WTC11 (cell line): ENCODE results near the gene ATF1.

Experiments
- ESRRA ChIP-seq: sonication (generic); formaldehyde crosslinking; IDR thresholded peaks from 2 replicates; pipeline ENCODE4 v1.8.1; 2022; ENCODE audit warnings: mild to moderate bottlenecking, missing genetic modification reagents, borderline replicate concordance
- FOXJ3 ChIP-seq: sonication (generic); formaldehyde crosslinking; IDR thresholded peaks from 2 replicates; pipeline ENCODE4 v1.9.0; 2021; ENCODE audit warnings: missing genetic modification reagents, mild to moderate bottlenecking, borderline replicate concordance
- GABPB1 ChIP-seq: sonication (generic); formaldehyde crosslinking; IDR thresholded peaks from 2 replicates; pipeline ENCODE4 v1.8.1; 2023; ENCODE audit warnings: mild to moderate bottlenecking, missing genetic modification reagents
- KAT7 ChIP-seq: sonication (generic); formaldehyde crosslinking; IDR thresholded peaks from 2 replicates; pipeline ENCODE4 v1.8.1; 2023; ENCODE audit warnings: missing genetic modification reagents, mild to moderate bottlenecking, borderline replicate concordance
- NR2C2 ChIP-seq: sonication (generic); formaldehyde crosslinking; IDR thresholded peaks from 2 replicates; pipeline ENCODE4 v1.8.0; 2022; ENCODE audit warnings: mild to moderate bottlenecking, missing genetic modification reagents
- TF ChIP-seq, protein P1 (sequence below): fragments of 200-600 bp; IDR thresholded peaks from 2 replicates; pipeline ENCODE4 v1.8.0; 2022; ENCODE audit warnings: antibody characterized with exemption
- TF ChIP-seq, protein P2 (sequence below): sonication (generic); formaldehyde crosslinking; IDR thresholded peaks from 2 replicates; pipeline ENCODE4 v1.8.0; 2022; ENCODE audit warnings: mild to moderate bottlenecking, missing genetic modification reagents
- TF ChIP-seq, protein P3 (sequence below): sonication (generic); formaldehyde crosslinking; IDR thresholded peaks from 2 replicates; pipeline ENCODE4 v1.8.1; 2022; ENCODE audit warnings: low read depth, missing genetic modification reagents, borderline replicate concordance
- TF ChIP-seq, protein P4 (sequence below): sonication (generic); formaldehyde crosslinking; IDR thresholded peaks from 2 replicates; pipeline ENCODE4 v1.8.0; 2023; ENCODE audit warnings: mild to moderate bottlenecking, missing genetic modification reagents

DNA sequence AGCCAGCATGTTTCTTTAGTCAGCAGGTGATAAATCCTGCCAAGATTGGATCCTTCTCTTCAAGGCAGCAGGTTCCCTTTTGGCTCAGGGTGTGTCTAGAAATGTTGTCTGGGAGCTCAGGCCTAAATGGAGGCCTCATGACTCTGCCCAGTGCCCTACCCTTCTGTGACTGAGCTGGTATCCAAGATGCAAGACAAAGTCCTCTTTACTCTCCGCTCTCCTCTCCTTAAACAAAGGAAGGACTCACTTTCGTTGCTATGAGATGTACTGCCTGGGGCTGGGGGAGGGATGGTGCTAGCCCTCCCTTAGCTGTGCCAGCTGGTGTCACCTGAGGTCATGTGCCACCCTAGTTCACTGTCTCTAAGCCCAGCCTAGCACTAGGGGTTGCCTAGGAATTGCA is 65.0 kb downstream of the ATF1 start:
- TF ChIP-seq, protein P1, sequence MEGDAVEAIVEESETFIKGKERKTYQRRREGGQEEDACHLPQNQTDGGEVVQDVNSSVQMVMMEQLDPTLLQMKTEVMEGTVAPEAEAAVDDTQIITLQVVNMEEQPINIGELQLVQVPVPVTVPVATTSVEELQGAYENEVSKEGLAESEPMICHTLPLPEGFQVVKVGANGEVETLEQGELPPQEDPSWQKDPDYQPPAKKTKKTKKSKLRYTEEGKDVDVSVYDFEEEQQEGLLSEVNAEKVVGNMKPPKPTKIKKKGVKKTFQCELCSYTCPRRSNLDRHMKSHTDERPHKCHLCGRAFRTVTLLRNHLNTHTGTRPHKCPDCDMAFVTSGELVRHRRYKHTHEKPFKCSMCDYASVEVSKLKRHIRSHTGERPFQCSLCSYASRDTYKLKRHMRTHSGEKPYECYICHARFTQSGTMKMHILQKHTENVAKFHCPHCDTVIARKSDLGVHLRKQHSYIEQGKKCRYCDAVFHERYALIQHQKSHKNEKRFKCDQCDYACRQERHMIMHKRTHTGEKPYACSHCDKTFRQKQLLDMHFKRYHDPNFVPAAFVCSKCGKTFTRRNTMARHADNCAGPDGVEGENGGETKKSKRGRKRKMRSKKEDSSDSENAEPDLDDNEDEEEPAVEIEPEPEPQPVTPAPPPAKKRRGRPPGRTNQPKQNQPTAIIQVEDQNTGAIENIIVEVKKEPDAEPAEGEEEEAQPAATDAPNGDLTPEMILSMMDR: no peak
- TF ChIP-seq, protein P2, sequence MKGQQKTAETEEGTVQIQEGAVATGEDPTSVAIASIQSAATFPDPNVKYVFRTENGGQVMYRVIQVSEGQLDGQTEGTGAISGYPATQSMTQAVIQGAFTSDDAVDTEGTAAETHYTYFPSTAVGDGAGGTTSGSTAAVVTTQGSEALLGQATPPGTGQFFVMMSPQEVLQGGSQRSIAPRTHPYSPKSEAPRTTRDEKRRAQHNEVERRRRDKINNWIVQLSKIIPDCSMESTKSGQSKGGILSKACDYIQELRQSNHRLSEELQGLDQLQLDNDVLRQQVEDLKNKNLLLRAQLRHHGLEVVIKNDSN (CRISPR knock-in tag): no peak
- TF ChIP-seq GABPB1 (no peak), ESRRA (no peak), NR2C2 (CRISPR knock-in tag) (no peak), FOXJ3 (no peak), KAT7 (CRISPR knock-in tag) (no peak)
- TF ChIP-seq, protein P3, sequence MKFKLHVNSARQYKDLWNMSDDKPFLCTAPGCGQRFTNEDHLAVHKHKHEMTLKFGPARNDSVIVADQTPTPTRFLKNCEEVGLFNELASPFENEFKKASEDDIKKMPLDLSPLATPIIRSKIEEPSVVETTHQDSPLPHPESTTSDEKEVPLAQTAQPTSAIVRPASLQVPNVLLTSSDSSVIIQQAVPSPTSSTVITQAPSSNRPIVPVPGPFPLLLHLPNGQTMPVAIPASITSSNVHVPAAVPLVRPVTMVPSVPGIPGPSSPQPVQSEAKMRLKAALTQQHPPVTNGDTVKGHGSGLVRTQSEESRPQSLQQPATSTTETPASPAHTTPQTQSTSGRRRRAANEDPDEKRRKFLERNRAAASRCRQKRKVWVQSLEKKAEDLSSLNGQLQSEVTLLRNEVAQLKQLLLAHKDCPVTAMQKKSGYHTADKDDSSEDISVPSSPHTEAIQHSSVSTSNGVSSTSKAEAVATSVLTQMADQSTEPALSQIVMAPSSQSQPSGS (CRISPR knock-in tag): no peak
- TF ChIP-seq, protein P4, sequence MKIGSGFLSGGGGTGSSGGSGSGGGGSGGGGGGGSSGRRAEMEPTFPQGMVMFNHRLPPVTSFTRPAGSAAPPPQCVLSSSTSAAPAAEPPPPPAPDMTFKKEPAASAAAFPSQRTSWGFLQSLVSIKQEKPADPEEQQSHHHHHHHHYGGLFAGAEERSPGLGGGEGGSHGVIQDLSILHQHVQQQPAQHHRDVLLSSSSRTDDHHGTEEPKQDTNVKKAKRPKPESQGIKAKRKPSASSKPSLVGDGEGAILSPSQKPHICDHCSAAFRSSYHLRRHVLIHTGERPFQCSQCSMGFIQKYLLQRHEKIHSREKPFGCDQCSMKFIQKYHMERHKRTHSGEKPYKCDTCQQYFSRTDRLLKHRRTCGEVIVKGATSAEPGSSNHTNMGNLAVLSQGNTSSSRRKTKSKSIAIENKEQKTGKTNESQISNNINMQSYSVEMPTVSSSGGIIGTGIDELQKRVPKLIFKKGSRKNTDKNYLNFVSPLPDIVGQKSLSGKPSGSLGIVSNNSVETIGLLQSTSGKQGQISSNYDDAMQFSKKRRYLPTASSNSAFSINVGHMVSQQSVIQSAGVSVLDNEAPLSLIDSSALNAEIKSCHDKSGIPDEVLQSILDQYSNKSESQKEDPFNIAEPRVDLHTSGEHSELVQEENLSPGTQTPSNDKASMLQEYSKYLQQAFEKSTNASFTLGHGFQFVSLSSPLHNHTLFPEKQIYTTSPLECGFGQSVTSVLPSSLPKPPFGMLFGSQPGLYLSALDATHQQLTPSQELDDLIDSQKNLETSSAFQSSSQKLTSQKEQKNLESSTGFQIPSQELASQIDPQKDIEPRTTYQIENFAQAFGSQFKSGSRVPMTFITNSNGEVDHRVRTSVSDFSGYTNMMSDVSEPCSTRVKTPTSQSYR (CRISPR knock-in tag): no peak
